GM21367 (cell line): Measurements from ENCODE around the gene MCEE.
"Not testable (repeated sequence)": the region's sequence is repeated elsewhere in the genome, so short reads cannot be mapped to it uniquely, and the experiment has no call there.

ENCODE experiments used
- ATAC-seq: cut with Tn5 transposase; IDR thresholded peaks from one replicate; pipeline ENCODE4 v1.9.1; 2021; ENCODE audit not compliant: unreplicated experiment

Gene MCEE

DNA sequence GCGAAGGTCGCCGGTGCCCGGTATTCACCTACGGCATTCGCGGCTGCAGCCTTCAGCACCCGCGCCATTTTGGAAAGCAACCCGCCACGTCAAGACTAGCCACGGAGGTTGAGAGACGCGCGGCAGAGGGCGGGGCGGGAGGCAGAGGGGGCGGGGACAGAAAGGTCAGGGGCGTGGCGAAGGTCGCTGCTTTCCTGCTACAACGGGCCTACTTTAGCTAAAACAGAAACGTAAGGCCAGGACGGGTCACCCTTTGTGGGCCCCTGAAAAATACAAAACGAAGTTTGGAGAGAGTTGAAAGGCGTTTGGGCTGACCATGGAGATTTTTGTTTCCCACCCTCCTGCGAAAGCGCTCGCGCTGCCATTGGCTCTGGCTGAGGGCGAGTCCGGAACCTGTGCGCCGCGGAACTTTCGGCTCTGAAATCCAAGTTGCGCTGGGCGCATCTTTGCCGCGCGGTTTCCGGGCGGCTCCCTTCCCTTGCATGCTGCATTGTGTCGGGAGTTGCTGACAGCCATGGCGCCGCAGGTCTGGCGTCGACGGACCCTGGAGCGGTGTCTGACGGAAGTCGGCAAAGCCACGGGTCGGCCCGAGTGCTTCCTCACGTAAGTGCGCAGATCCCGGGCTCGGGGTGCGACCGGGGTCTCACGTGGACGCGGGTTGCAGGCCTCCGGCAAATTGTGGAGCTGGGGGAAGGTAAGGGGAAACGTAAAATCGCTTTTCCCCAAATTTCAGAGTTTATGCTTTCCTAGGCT is at the start of gene MCEE, which contains the start of gene MPHOSPH10:
Gene MCEE (minus strand): TSS at position 78 of the 753 bp plus-strand sequence. CDS start 10 bp downstream, at position 68.
Gene MPHOSPH10 (plus strand): TSS at position 483 of the 753 bp plus-strand sequence. CDS start 32 bp downstream, at position 515.
- ATAC-seq = peak; percentile 85

DNA sequence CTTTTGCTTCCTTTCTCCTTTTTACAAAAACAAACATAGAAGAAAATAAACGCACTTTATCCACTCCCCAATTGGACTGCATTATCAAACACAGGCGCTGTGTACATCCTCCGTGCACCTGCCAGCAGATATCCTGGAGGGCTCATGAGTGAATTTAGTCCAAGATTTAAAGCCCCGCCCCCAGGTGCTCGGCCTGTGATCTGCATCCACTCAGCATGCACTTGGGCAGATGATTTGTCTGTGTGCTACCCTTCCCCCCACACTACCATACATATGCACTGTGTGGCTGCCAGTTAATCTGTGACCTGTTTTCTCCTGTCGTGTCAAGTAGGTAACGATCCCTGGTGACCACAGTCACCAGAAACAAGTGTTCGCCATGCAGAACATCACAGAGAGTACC is 48.8 kb upstream of the MCEE start:
- ATAC-seq = not testable (repeated sequence)

DNA sequence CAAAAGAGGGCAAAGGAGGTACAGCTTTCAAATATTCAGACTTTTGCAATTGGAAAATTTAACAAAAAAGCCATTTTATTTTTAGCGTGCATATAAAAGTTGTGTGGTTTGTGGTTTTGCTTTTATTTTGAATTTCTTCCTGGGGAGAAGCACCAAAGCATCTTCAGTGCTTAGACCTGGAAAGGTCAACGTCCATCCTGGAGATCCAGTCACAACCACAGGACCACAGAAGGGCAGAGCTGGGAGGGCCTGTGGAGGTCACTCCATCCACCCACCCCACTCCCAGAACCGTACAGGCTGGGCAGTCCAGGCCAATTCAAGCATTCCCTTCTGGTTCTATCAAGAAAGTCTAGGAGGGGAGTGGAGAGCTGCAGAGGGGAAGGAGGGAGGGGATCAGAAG is 44.2 kb upstream of the MCEE start:
- no peak for ATAC-seq

DNA sequence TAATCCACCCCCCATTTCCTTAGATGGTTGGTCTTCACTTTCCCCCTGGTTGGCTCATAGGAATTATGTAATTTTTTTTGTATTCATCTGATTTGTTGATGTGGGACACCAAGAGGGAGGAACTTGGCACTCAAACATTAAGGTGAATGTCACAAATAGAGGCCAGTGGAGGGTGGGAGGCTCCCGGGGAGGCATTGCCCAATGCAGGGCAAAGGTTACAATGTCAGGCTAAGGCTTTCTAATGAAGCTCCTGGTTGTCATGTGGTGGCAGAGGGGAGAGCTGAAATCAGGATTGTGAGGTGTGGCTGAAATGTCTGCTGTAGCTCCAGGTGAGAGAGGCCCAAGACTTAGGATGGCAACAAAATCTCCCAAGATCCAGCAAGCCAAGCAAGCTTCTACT is 43.1 kb upstream of the MCEE start:
- no peak for ATAC-seq

DNA sequence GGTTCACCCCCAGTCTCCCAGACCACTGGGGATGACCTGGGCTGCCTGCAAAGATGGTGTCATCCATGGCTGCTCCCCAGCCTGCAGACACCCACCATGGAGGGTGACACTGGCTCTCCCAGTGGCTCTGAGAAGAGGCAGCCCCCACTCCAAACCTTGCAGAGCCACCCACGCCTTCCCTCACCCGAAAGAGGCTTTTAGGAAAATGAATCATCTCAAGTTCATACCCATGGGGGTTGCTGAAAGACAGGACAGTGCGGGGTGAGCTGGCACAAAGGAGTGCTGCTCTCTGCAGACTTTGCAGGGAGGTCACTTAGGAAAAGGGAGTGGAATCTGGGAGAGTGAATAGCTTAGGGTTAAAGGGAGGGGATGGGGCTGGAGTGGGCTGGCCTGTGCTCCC is 36.8 kb upstream of the MCEE start:
- ATAC-seq = no peak

DNA sequence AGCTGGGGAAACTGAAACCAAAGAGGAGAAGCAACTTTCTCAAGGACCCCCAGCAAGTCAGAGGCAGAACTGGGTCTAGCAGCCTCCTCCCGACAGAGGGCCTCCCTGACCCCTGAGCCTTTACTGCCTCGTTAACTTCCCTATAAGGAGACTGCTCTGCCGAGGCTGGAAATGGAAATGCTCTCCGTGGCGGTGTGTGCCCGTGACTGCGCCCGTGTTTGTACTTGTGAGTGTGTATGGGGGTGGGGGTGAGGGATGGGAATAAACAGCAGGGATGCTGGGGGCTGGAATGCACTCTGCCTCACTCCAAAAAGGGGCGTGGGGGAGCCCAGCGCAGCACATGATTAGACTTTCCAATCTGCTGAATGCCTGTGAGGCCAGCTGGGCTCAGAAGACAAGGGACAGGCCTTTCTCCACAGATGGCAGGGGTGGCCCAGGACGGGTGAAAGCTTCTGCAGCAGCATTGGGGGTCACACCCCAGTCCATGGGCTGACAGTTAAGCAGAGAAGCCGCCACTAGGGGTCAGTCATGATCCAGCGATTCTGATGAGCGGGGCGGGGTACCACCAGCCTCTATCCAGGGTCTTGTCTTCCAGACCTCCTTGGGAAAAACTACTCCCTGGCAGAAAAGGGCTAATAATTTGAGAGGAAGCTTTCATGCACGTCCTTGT is 27.2 kb upstream of the MCEE start:
- no peak for ATAC-seq

DNA sequence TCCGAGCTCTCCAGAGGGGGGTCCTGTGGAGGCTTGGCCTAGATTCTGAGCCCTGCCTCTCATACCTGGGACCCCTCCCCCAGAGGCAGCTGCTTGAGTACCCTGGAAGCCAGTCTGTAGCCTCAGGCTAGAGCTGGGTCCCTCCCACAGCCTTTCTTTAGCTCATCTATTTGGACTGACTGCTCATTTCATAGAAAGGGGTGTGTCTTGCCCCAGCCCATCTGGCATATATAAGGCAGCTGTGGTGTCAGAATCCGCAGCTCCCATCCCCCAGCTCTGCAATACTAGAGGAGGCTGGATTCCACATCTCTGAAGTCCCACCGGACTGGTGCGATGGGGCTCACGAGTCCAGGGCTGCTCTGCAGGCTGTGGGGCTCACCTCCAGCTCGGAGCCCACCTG is 26.5 kb upstream of the MCEE start:
- no peak for ATAC-seq

DNA sequence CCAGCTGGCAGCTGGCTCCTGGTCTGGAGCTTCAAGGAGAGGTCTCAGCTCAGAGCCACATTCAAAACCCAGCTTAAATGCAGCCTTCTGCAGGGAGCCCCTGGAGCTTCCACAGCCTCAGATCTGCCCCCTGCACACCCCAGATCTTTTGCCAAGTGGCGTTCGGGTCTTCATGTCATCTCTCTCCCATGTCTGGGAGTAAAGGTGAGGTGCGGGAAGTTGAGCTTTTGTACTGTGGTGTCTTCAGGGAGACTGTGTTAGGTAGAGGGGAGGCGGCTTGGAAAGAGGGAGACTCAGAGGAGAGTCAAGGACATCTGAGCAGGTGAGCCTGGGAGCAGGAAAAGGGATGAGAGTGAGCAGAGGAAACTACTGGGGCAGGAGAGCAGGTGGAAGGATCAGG is 25.8 kb upstream of the MCEE start:
- ATAC-seq = no peak

DNA sequence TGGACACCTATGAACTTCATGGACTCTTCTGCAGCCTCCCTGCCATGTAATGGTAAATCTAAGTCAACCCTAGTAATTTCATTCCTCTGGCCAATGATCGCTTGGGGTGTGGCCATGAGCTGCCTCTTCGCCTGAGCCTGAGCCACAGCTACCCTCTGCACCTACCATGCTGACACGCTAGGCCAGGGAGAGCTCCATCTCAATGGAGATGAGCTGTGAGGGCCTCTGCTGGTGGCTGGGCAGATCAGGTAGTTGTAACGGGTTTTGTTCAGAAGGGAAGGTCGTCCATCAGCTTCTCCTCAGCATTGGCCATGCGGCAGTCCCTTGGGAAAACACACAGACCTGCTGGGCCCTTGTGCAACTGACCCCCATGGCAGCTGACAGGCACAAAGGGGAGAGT is 24.8 kb upstream of the MCEE start:
- no peak for ATAC-seq

DNA sequence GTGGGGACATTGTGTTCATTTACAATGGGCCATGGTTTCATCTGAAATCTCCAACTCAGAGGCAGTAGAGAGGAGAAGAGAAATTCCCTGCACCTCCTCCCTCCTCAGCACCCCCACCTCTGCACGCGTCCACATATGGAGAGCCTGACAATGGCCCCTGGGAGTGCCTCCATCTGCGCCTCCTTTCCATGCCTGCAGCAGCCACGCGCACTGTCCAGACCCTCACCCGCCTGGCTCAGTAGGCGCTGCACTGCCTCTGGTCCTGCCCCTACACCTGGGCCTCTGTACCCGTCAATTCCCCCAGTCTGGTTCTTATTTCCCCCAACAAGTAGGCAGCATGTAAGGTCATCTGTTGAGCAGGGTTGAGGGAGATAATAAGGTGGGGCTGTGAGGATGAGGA is 24.2 kb upstream of the MCEE start:
- ATAC-seq = no peak

DNA sequence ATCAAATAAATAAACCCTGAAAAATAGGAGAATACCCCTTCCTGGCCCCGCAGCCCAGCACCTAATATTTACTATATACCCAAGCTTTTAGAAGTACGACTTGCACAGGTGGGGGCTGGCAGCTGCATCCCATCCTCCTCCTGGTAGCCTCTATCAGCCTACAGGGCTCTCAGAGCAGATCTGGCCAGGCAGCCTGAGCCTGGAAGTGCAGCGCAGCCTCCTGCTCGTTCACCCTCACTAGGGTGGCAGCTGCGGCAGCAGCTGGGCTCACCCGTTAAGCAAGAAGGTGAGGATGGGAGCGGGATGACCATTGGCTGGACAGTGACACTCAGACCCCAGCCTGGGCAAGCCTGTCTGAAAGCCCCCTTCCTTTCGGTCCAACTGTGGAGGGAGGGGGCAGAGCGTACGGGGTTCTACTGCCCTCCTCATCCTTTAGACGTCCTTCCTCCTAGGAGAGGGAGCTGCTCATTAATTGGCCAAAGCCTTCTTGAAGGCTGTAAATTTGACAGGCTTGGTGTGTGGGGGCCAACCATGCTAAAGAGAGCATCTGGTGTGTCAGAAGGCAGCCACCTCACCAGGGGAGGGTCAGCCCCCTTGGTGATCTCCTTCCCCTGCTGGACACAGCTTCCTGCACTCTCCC is 23.7 kb upstream of the MCEE start:
- ATAC-seq = no peak

DNA sequence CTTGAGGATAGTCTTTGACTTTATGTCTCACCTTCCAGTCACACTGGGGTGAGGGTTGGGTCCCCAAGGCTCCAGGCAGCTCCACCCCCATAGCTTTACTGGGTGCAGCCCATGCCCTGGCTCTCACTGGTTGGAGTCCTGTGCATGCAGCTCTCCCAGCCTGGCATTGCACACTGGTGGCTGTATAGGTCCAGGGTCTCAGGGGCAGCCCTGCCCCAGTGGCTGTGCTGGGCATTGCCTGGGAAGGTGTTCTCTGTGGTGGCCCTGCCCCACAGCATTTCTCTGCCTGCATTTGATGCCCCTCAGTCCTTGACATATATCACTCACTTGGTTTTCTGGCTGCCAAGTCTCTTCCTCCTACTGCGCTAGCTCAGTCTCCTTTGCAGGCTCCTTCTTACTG is 21.6 kb upstream of the MCEE start:
- no peak for ATAC-seq

DNA sequence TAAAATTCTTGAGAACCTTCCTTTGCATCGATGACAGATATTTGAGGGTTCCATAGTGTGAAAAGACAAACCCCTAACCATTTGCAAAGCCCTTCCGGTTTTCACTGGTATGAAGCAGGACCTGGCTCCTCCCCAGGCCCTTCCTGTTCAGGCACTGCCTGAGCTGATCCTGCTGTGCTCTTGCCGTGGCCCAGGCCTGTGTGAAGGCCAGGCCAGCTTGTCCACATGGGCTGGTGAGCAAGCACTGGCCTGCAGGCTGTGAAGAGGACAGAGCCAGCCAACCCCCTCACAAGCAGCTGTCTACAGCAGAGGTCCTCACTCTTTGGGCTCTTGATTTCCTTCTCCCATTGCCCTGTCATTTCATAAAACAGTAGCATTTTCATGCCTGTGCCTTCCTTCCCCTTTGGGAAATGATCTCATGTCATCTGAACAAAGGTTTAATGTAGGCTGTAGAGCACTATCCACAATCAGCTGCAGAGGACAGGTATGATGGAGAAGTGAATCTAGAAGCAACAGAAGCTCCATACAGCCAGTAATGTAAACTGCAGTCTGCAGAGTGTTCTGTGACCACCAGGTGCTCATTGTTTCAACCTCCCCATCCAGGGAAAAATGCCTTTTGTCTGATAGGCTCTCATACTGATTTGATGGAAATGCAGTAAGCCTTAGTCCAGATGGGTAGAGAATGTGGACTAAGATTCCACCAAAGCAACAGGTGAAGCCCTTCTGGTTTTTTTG is 20.2 kb upstream of the MCEE start:
- no peak for ATAC-seq

DNA sequence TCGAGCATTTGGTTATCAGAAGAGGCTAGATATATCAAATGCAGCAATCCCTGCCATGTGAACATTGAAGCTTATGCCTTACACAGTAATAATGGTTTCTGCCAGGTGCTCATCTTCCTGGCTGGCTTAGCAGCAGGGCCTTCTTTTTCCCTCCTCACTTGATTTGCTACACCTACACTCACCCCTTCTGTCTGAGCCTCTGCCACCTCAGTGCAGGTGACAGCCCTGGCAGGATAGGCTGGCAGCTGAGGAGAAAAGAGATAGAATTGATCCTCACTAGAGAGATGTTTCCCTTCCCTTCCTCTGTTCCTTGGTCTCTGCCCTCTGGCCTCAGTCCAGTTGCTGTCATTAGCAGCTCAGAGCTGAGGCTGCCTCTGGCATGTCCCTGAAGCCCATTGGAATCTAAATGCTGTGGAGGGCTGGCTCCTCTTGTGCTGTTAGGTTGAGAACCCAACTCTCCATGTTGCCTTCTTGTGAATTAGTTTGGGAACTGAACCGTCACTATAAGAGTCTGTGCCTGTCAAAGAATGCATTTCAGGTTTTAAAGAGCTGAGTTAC is 18.6 kb upstream of the MCEE start:
- ATAC-seq = no peak

DNA sequence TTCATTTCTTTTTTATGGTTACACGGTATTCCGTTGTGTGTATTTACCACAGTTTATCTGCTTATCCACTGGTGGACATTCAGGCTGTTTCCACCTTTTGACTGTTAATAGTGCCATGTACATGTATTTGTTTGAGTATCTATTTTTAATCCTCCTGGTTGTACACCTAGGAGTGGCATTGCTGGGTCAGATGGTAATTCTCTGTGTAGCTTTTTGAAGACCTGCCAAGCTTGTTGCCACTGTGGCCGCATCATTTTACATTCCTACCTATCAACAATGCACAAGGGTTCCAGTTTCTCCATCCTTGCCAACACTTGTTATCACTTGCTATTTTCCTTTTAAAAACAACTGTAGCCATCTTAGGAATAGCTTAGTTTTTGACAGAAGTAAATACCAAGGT is 13.8 kb upstream of the MCEE start:
- no peak for ATAC-seq

DNA sequence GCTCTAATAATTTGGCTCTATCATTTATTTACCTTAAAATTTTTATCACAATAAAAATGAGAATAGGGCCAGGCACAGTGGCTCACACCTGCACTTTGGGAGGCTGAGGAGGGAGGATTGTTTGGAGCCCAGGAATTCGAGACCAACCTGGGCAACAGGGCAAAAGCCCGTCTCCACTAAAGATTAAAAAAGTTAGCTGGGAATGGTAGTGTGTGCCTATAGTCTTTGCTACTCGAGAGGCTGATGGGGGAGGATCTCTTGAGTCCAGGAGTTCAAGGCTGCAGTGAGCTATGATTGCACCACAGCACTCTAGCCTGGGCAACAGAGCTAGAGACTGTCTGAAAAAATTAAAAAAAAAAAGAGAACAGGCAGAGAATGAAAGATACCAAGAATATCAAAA is 6.1 kb upstream of the MCEE start:
- ATAC-seq = no peak

DNA sequence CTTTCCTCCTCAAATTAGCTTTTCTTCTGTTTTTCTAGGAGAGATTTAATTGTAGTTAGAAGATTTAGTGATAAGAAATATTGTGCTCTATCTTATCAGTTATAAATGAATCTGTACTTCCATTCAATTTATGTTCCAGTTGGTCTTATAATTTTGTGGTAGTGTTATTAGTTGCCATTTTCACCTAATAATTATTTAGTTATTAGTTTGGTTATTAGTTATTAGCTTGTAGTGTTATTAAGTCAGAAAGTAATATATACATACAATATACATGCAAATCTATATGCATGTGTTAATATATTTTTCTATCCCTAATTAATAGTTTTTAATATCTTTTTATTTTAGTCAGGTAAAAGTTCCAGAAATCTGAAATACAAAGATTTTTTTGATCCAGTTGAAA is 3.6 kb upstream of the MCEE start:
- ATAC-seq = no peak

DNA sequence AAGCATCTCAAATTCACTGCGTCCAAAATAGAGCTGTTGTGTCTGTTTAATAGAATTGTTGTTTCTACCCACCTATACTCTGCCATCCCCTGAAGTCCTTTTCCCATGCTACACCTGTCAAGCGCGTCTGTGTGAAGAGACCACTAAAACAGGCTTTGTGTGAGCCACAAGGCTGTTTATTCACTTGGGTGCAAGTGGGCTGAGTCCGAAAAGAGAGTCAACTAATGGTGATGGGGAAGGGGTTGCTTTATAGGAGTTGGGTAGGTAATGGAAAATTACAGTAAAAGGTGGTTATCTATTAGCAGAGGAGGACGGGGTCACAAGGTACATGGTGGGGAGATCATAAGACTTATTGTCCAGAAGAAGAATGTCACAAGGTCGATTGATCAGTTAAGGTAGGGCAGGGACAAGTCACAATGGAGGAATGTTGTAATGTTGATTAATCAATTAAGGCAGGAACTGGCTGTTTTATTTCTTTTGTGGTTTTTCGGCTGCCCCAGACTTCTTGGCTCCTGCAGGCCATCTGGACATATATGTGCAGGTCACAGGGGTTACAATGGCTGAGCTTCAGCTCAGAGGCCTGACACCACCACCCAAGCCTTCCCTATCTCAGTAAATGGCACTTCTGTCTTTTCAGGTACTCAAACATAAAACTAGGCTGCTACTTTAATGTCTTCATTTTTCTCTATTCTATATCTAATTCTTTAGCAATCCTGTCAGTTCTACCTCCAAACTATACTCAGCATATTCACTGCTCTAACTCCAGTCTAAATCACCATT is 1.5 kb upstream of the MCEE start:
- not testable (repeated sequence) for ATAC-seq

DNA sequence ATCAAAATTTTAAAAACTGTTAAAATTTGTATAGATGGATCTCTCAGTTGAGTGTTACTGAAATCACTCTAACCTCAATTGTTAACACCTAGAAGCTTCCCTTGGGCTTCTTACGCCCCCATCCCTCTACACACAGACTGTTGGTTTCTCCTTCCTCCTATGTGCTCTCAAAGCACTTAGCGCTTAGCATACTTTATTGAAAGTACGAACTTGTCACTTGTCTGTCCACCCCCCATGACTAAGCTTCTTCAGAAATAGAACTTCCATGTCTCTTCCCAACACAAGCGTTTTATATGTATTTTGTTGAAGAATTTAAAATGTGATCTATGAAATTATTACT is 846 bp upstream of the MCEE start:
- no peak for ATAC-seq

DNA sequence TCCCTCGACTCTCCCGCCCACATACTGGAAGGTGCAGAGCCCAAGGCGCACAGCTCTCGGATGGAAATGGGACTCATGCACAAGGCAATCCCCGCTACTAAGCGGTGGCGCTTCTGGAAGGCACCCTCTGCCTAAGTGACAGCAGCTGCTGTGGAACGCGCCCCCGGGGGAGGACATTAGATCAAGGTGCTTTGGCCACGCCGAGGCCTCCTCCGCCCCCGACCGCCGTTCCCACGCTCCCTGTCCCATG is 202 bp downstream of the MCEE start:
- ATAC-seq = peak; percentile 35
